Upper lobe of right lung (tissue), 1 donor: ENCODE data around the gene FYN. TPM values are rescaled to one million over a fixed set of nuclear protein-coding genes. Genes with fewer than 3 reads are reported as not detected.

Source experiments
- ATAC-seq: fragments of 200-7000 bp; cut with Tn5 transposase; one replicate; pipeline ENCODE4 v1.9.1; 2020; ENCODE audit warnings: mild to moderate bottlenecking, moderate library complexity
- DNase-seq: peaks from one replicate; pipeline ENCODE4 v3.0.0-alpha.2; 2020
- H3K27ac ChIP-seq: fragments of 200-600 bp; one replicate; pipeline ENCODE4 v1.8.0; 2022
- H3K27me3 ChIP-seq: fragments of 200-600 bp; one replicate; pipeline ENCODE4 v1.8.0; 2022; ENCODE audit warnings: mild to moderate bottlenecking
- H3K36me3 ChIP-seq: fragments of 200-600 bp; one replicate; pipeline ENCODE4 v1.8.0; 2022
- H3K4me1 ChIP-seq: fragments of 200-600 bp; one replicate; pipeline ENCODE4 v1.8.0; 2022
- H3K4me3 ChIP-seq: fragments of 200-600 bp; one replicate; pipeline ENCODE4 v1.8.0; 2022; ENCODE audit warnings: mild to moderate bottlenecking
- H3K9me3 ChIP-seq: fragments of 200-600 bp; one replicate; pipeline ENCODE4 v1.8.0; 2022
- CTCF ChIP-seq: fragments of 200-600 bp; IDR thresholded peaks from one replicate; pipeline ENCODE4 v1.8.0; 2022; ENCODE audit warnings: antibody characterized with exemption
- intact Hi-C: fragments of 100-400 bp; cut with DNase I; formaldehyde crosslinking; loops from one replicate; pipeline ENCODE4 v1.11.0; 2022
- total RNA-seq: library from RNA; stranded (reverse); fragmentation: NEBNext Ultra II Directional; extraction: Animal tissue kit (Norgen Biotek cat#: 25700); gene quantifications from one replicate; pipeline ENCODE4 v1.2.1, GENCODE V29; 2021
- donor health status: DM: no; HTN: yes; CAD: no; lungs with severe emphysema.

FYN gene
- total RNA-seq, 1 donor from 2014 or later: 115 TPM

GRCh38 chr6:111773501-111774345, 99.5 kb downstream of the FYN start:
- no peak overlapping the region for H3K27ac ChIP-seq
- DNase-seq (no peak), ATAC-seq (no peak)

GRCh38 chr6:111772381-111772780, 100.9 kb downstream of the FYN start:
- no peak for ATAC-seq
- H3K27ac ChIP-seq: no peak overlapping the region
- TF ChIP-seq CTCF: no peak
- no peaks in the 10 kb centered on the region for H3K9me3 ChIP-seq
- intact Hi-C loops: no loop called here
- DNase-seq: no peak
- no peak overlapping the region for H3K4me3 ChIP-seq
- H3K36me3 ChIP-seq: no peaks in the 10 kb centered on the region
- no peaks in the 10 kb centered on the region for H3K27me3 ChIP-seq
- no peaks in the 10 kb centered on the region for H3K4me1 ChIP-seq

More at GRCh38 chr6:111773501-111774345, 99.5 kb downstream of the FYN start:
- H3K36me3 ChIP-seq: no peaks in the 10 kb centered on the region
- H3K9me3 ChIP-seq: no peaks in the 10 kb centered on the region
- H3K4me1 ChIP-seq: no peaks in the 10 kb centered on the region
- H3K27me3 ChIP-seq: no peaks in the 10 kb centered on the region
- TF ChIP-seq CTCF: no peak
- intact Hi-C loops: no loop called here
- H3K4me3 ChIP-seq: no peak overlapping the region

- no peak for TF ChIP-seq CTCF
These were observed 101.6 kb downstream of the FYN start for GRCh38 chr6:111771629-111772028.

GRCh38 chr6:111771094-111771432, 102.2 kb downstream of the FYN start:
- no peak for TF ChIP-seq CTCF
- Histone ChIP-seq H3K9me3 (no peaks in the 10 kb centered on the region), H3K4me1 (no peaks in the 10 kb centered on the region), H3K36me3 (no peaks in the 10 kb centered on the region), H3K4me3 (no peak overlapping the region), H3K27me3 (no peaks in the 10 kb centered on the region), H3K27ac (no peak overlapping the region)
- DNase-seq (no peak), ATAC-seq (no peak)
- intact Hi-C loops: no loop called here

More at GRCh38 chr6:111771629-111772028, 101.6 kb downstream of the FYN start:
- intact Hi-C loops: no loop called here
- Histone ChIP-seq H3K36me3 (no peaks in the 10 kb centered on the region), H3K27ac (no peak overlapping the region), H3K9me3 (no peaks in the 10 kb centered on the region), H3K4me1 (no peaks in the 10 kb centered on the region), H3K4me3 (no peak overlapping the region), H3K27me3 (no peaks in the 10 kb centered on the region)
- ATAC-seq (no peak), DNase-seq (no peak)

GRCh38 chr6:111770263-111771093, 102.8 kb downstream of the FYN start:
- no peaks in the 10 kb centered on the region for H3K4me1 ChIP-seq
- no peaks in the 10 kb centered on the region for H3K27me3 ChIP-seq
- no peak for TF ChIP-seq CTCF
- no peak for DNase-seq
- no peak for ATAC-seq
- no peak overlapping the region for H3K4me3 ChIP-seq
- H3K36me3 ChIP-seq: no peaks in the 10 kb centered on the region
- H3K27ac ChIP-seq: no peak overlapping the region
- no peaks in the 10 kb centered on the region for H3K9me3 ChIP-seq
- intact Hi-C loops: no loop called here
